DOHH2 (cell line): ENCODE measurements around the gene MAGI1.

Experiments
- EZH2phosphoT487 ChIP-seq: fragments of 200-600 bp; sonication (generic); IDR thresholded peaks from 2 replicates; pipeline ENCODE4 v1.6.1; 2017; ENCODE audit warnings: borderline replicate concordance, mild to moderate bottlenecking, antibody characterized with exemption, low read length, moderate library complexity, mixed read lengths
- TF ChIP-seq, protein P1 (sequence below): fragments of 200-600 bp; sonication (generic); IDR thresholded peaks from one replicate; pipeline ENCODE4 v1.5.1; 2014; ENCODE audit warnings: antibody characterized with exemption, mild to moderate bottlenecking, low read depth, low read length; ENCODE audit not compliant: poor library complexity, severe bottlenecking

DNA sequence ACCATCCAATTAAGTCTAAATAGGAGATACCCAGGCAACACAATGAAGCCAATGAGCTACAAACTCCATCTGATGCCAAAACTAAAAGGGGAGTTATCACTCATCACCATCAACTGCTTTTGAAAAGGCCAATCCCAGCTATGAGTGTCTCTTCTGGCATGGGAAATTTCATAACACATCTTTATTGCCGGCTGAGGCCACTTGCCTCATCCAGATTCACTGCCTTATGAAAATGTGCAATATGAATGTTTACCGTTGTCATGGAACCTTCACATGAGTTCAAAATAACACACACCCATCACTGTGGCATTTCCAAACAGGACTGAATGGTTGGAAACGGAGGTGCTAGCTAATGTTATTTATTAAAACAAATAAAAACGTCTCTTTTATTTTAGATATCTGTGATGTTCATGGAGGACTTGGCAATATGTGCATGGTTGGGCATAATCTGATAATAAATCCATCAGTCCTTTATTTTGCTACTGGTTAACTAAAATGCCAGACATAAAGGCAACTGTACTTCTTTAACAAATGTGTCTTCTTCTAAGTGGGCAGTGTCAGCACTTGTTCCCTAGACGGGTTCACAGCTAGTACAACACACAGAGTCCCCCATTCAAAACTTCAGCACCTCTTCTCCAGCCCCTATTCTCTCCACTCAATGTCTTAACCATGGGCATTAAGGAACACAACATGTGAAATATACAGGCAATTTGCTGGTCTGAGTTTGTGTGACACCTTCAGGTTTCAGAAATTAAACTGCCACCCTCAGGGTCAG lies 143.9 kb downstream of the MAGI1 start:
- TF ChIP-seq, protein P1, sequence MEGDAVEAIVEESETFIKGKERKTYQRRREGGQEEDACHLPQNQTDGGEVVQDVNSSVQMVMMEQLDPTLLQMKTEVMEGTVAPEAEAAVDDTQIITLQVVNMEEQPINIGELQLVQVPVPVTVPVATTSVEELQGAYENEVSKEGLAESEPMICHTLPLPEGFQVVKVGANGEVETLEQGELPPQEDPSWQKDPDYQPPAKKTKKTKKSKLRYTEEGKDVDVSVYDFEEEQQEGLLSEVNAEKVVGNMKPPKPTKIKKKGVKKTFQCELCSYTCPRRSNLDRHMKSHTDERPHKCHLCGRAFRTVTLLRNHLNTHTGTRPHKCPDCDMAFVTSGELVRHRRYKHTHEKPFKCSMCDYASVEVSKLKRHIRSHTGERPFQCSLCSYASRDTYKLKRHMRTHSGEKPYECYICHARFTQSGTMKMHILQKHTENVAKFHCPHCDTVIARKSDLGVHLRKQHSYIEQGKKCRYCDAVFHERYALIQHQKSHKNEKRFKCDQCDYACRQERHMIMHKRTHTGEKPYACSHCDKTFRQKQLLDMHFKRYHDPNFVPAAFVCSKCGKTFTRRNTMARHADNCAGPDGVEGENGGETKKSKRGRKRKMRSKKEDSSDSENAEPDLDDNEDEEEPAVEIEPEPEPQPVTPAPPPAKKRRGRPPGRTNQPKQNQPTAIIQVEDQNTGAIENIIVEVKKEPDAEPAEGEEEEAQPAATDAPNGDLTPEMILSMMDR: no peak
- TF ChIP-seq EZH2phosphoT487: no peak
